GM18951 (cell line): ENCODE results near the gene GJB3.
"Not testable (repeated sequence)": the region's sequence is repeated elsewhere in the genome, so short reads cannot be mapped to it uniquely, and the experiment has no call there.

Source experiments
- POLR2A ChIP-seq: IDR thresholded peaks from 4 replicates; pipeline ENCODE4 v1.6.1; 2011; ENCODE audit warnings: mild to moderate bottlenecking; ENCODE audit not compliant: insufficient read length, insufficient read depth; ENCODE audit errors: extremely low read depth
- in situ Hi-C: fragments of 300-500 bp; cut with MboI; formaldehyde crosslinking; loops from one replicate; pipeline ENCODE4 v1.12.0; 2022; ENCODE audit warnings: low sequenced_read_pairs, mixed read lengths, inconsistent platforms; ENCODE audit not compliant: unreplicated experiment

Gene GJB3

DNA sequence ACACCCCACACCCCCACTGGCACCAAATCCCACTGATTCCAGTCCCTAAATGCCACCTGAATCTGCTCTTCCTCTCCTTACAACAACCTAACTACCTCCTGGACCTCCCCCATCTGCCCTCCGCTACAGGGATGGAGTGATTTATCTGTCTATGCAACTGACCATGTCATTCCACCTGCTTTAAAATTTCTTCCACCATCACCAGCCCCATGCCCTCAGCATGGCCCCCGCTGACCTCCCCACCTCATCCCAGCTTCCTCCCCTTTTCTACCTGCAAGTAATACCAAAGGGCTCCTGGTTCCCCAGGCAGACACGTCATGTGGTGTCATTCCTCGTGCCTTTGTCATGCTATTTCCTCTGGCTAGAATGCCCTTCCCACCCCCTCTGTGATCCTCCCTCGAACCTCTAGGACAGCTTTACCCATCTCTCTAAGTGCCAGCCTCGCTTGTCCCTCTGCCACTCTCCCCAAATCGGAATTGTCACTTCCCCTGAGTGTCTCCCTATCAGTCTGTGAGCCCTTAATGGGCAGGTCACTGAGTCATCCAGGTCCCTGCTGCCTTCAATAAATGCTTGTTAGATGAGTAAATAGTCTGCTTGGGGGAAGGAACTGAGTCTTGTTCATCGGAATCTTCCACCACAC lies 17.8 kb upstream of the GJB3 start:
- no peak for TF ChIP-seq POLR2A
- in situ Hi-C loops, result no loop called here

DNA sequence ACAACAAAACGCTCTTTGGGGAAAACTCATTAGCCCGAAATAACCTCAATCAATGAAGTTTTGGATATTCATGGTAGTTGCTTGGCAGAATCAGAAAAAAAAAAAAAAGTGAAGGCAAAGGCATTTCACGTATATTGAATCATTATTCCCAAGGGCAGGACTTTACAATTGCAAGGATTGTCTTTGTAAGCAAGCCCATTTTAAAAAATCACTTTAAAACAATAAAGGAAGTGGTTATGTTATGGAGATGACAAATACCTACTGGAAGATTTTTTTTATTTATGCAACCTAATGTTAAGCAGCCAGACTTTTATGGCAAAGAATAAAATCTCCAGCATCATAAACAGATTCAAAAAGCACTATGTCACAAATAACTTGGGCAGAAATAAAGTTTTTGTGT lies 12.2 kb upstream of the GJB3 start:
- TF ChIP-seq POLR2A, result no peak
- in situ Hi-C loops, result no loop called here

DNA sequence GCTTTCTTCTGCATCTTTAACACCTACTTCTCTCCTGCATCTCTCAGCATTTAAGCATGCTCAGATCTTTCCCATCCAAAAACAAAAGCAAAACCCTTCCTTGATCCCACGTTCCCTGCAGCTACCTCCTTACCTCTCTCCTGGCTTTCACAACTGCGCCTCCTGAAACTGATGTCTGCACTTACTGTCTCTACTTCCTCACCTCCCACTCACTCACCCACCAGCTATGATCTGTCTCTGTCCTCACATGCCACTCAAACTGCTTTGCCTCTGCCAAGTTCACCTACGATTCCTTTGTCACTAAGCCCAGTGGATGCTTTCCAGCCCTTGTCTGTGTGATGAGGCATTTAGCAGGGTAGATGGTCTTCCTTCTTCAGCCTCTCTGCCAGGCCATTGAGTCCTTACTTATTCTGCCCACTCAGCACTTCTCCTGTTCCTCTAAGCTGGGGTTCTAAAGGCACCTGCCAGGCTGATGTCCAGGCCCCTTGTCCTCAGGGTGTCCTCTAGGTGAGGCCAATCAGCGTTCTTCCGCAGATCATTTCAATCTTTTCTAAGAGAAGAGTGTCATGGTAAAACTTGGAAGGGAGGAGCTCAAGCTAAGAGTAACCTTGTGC lies 10.0 kb upstream of the GJB3 start:
- no peak for TF ChIP-seq POLR2A
- in situ Hi-C loops, result no loop called here

DNA sequence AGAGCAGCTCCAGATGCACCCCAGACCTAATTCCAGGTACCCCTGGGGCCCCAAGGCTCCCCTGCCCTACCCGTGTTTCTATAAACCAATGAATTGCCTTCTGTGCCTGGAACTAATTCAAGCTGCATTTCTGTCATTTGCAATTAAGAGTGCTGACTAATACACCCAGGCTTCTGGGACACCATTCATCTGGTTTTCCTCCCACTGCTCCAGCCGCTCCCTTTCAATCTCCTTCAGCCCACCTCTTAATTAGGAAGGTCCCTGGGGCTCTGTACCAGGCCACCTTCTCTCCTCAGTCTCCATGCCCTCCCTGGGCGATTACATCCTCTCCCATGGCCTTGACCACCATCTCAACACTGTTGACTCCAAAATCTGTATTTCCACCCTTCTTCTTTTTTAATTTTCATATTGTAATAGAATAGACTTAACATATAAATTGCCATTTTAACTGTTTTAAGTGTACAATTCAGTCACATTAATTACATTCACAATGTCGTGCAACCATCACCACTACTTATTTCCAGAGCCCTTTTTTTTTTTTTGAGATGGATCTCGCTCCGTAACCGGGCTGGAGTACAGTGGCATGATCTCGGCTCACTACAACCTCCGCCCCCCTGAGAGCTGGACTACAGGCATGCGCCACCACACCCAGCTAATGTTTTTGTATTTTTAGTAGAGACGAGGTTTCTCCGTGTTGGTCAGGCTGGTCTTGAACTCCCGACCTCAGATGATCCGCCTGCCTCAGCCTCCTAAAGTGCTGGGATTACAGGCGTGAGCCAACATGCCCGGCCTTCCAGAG lies 9.2 kb upstream of the GJB3 start:
- in situ Hi-C loops, result no loop called here
- no peak for TF ChIP-seq POLR2A

DNA sequence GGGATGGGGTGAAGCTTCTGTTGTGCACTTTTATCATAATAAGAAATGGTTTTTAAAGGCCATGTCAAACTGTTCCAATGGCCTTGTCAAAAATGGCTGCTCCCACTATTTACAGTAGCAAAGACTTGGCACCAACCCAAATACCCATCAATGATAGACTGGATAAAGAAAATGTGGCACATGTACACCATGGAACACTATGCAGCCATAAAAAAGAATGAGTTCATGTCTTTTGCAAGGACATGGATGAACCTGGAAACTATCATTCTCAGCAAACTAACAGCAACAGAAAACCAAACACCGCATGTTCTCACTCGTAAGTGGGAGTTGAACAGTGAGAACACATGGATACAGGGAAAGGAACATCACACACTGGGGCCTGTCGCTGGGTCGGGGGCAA lies 7.9 kb upstream of the GJB3 start:
- in situ Hi-C loops, result not testable (repeated sequence)

DNA sequence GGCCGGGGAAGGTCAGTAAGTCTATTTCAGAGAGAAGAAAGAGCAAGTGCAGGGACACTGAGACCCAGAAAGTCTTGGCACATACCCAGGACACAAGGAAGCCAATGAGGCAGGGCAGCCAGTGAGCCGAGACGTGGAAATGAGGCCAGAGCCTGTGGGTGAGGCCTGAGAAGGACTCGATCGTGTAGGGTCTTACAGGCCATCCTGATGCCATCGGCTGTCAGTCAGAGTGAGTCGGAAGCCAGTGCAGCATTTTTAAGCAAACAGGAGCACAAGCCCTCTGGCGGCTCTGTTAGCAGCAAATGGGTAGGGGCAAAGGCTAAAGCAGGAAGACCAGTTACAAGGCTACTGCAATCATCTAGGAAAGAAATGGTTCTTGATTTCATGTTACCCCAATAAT lies 6.1 kb upstream of the GJB3 start:
- no peak for TF ChIP-seq POLR2A
- in situ Hi-C loops, result no loop called here

DNA sequence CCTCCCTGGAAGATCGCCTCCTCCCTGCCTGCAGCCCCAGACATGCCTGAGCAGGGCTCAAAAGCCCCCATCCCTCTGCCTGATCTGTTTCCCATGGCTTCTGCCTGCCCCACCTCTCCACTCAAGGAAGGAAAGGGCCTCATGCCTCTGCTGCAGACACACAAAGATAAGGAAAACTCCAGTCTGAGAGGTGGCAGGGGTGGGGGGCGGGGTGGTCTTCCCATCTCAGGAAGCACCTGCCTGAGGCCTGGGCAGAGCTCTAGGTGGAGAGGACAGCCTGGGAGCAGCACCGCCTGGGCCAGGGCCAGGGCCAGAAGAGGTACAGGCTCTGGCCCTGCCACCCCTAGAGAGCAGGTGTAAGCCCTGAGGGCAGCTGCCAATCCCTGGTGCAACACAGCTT lies 4.1 kb upstream of the GJB3 start:
- TF ChIP-seq POLR2A, result no peak
- in situ Hi-C loops, result no loop called here

DNA sequence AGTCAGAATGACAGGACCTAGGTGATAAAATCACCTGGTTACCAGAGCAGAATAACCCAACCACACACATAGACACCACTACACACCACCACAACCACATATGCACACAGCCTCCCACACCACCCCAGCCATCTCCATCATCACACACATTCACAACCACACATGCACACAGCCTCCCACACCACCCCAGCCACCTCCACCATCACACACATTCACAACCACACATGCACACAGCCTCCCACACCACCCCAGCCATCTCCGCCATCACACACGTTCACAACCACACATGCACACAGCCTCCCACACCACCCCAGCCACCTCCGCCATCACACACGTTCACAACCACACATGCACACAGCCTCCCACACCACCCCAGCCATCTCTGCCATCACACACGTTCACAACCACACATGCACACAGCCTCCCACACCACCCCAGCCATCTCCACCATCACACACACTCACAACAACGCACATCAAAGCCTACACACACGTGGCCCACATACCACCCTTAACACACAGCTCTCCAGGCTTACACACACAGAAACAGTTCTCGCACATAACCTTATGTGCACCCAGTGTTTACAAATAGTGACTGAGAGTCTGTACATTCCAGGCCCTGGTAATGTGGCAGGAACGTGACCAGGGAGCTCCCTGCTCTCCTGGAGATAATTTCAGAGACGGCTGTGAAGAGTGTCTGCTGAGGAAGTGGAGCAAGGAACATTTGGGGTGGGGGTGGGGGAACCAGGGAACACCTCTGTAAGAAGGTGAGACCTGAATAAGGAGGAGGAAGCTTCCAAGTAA lies 3.3 kb upstream of the GJB3 start:
- TF ChIP-seq POLR2A, result no peak
- in situ Hi-C loops, result no loop called here

DNA sequence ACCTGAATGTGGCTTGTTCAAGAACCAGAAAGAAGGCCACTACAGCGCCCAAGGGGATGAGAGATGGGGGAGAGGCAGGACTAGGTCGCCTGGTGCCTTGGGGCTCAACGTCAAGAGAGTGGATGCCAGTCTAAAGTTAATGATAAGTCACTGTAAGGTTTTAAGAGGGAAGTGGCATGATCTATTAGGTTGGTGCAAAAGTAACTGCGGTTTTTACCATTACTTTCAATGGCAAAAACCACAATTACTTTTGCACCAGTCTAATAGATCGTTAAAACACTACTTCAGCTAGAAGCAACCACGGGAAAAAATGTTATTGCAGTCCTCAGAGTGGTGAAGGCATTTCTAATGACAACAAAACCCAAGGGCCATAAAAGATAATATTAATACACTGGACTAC lies 2.6 kb upstream of the GJB3 start:
- in situ Hi-C loops, result no loop called here
- TF ChIP-seq POLR2A, result no peak

DNA sequence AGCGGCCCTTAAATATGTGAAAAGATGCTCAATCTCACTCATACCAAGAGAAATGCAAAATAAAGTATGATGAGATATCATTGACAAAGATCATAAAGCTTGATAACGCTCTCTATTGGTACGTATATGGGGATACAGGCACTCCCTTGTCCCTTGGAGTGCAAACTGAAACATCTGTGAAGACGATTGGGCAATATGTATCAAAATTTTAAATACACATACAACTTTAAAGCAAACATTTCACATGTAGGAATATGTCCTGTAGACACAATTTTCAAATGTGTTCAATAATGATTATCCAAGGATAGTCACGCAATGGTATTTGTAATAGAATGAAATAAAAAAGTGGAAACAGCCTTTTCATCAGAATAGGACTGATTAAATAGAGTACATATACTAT lies 2.0 kb upstream of the GJB3 start:
- in situ Hi-C loops, result no loop called here
- no peak for TF ChIP-seq POLR2A

DNA sequence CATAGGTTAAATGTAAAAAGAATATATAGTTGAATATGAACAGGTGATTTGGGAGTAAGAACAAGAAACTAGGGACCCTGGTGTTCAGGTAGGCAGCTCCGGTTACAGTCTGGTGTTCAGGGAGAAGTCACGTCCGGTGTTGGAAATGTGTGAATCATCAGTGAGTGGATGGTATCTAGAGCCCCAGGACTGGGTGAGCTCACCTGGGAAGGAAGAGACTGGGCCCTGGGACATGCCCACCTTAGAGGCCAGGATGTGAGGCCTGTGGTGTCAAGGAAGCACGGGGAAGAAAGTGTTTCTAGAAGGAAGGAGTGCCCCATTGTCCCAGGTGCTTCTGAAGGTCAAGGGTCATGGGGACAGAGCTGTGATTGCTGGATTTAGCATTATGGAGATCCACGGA lies 1.5 kb upstream of the GJB3 start:
- TF ChIP-seq POLR2A, result no peak

DNA sequence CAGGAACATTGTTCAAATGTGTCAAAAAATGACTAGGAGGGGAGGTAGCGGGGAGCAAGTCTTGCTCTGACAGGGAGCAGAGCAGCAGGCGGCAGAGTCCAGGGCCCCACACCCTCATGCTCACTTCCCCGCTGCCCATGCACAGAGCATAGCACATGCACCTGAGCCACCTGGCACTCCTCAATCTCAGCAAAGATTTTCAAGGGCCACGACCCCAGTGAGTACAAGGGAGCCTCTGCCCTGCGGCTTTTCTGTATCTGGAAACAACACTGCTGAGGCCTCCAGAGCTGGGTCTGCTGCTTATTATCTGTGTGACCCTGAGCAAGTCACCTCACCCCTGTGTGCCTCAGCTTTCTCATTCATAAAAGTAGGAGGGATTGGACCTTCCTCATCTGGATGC lies 1.1 kb upstream of the GJB3 start:
- no peak for TF ChIP-seq POLR2A
- in situ Hi-C loops, result no loop called here

More for the DNA sequence above, 1.5 kb upstream of the GJB3 start:
- in situ Hi-C loops, result no loop called here

DNA sequence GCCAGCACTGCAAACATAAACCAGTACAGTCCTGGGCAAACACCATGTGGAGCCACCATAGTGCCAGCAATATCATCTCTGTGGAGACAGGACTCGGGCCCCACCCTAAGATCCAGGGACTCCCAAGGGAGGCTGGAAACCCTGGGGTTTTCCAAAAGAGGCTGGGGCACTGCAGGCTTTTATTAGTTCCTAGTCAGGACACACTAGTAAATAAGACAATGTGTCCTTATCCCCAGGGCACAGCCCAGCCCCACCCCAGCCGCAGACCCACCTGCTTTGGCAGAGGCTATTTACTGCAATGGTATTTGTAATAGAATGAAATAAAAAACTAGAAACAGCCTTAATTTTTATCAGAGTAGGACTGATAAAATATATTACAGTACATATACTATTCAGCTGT lies 486 bp upstream of the GJB3 start:
- TF ChIP-seq POLR2A, result no peak
- in situ Hi-C loops, result no loop called here
